WERI-Rb-1 (cell line): ENCODE results near the gene ENTREP3.
A peak's percentile ranks its signal among the peaks of the same experiment; 100 is the strongest.

Source experiments
- DNase-seq: peaks from one replicate; pipeline ENCODE4 v3.0.0-alpha.2; 2020
- H3K27ac ChIP-seq: fragments of 250-450 bp; sonication (Bioruptor Pico); 2 replicates; pipeline ENCODE4 v1.5.1; 2020; ENCODE audit warnings: mild to moderate bottlenecking, moderate library complexity
- H3K27me3 ChIP-seq: fragments of 250-450 bp; sonication (Bioruptor Pico); 2 replicates; pipeline ENCODE4 v1.5.1; 2021; ENCODE audit warnings: mild to moderate bottlenecking, low read depth, moderate library complexity; ENCODE audit not compliant: insufficient read depth, severe bottlenecking
- H3K36me3 ChIP-seq: fragments of 250-450 bp; sonication (Bioruptor Pico); 2 replicates; pipeline ENCODE4 v1.5.1; 2020; ENCODE audit warnings: mild to moderate bottlenecking, moderate library complexity
- H3K4me3 ChIP-seq: 2 replicates; pipeline ENCODE4 v1.5.1; 2011; ENCODE audit warnings: low read depth, mild to moderate bottlenecking, control low read depth, low read length
- H3K9me3 ChIP-seq: fragments of 250-450 bp; sonication (Bioruptor Pico); 2 replicates; pipeline ENCODE4 v1.5.1; 2021; ENCODE audit warnings: mild to moderate bottlenecking, moderate library complexity; ENCODE audit not compliant: severe bottlenecking
- TF ChIP-seq, protein P1 (sequence below): IDR thresholded peaks from 2 replicates; pipeline ENCODE4 v1.5.1; 2011; ENCODE audit warnings: low read depth, mild to moderate bottlenecking, control low read depth, inconsistent platforms, low read length

ENTREP3 gene

DNA sequence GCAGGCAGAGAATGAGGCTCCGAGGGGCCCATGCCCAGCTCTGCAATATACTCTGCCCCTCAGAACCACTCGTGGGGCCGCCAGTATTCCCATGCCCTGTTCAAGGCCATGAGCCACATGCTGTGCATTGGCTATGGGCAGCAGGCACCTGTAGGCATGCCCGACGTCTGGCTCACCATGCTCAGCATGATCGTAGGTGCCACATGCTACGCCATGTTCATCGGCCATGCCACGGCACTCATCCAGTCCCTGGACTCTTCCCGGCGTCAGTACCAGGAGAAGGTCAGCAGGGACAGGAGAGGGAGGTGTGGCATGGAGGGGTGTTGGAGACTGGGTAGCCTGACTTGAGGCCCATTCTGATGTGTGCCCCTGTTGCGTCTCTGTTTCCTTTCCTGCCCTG lies 29.2 kb upstream of the ENTREP3 start:
- no peak for DNase-seq
- H3K27me3 ChIP-seq = no peaks in the 10 kb centered on the region
- H3K9me3 ChIP-seq = no peaks in the 10 kb centered on the region
- peaks cover 86% of the 10 kb centered on the region for H3K36me3 ChIP-seq
- TF ChIP-seq, protein P1, sequence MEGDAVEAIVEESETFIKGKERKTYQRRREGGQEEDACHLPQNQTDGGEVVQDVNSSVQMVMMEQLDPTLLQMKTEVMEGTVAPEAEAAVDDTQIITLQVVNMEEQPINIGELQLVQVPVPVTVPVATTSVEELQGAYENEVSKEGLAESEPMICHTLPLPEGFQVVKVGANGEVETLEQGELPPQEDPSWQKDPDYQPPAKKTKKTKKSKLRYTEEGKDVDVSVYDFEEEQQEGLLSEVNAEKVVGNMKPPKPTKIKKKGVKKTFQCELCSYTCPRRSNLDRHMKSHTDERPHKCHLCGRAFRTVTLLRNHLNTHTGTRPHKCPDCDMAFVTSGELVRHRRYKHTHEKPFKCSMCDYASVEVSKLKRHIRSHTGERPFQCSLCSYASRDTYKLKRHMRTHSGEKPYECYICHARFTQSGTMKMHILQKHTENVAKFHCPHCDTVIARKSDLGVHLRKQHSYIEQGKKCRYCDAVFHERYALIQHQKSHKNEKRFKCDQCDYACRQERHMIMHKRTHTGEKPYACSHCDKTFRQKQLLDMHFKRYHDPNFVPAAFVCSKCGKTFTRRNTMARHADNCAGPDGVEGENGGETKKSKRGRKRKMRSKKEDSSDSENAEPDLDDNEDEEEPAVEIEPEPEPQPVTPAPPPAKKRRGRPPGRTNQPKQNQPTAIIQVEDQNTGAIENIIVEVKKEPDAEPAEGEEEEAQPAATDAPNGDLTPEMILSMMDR = no peak
- H3K4me3 ChIP-seq = no peak overlapping the region
- no peak overlapping the region for H3K27ac ChIP-seq

DNA sequence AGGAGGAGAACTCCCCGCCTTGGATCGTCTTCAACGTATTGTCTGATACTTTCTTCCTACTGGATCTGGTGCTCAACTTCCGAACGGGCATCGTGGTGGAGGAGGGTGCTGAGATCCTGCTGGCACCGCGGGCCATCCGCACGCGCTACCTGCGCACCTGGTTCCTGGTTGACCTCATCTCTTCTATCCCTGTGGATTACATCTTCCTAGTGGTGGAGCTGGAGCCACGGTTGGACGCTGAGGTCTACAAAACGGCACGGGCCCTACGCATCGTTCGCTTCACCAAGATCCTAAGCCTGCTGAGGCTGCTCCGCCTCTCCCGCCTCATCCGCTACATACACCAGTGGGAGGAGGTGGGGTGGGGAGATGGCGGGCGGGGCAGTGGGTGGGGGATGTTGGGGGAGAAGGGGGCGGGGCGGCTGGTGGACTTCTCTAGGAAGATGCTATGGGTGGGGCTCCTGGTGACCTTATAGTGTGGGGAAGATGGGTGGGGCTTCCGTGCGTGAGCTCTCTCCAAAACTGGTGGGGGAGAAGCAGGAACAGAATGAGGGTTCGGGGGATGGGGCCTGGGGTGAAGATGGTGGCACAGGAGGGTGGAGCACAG lies 27.3 kb upstream of the ENTREP3 start:
- H3K4me3 ChIP-seq = no peak overlapping the region
- no peaks in the 10 kb centered on the region for H3K9me3 ChIP-seq
- no peaks in the 10 kb centered on the region for H3K27me3 ChIP-seq
- DNase-seq = no peak
- TF ChIP-seq, protein P1 = no peak
- H3K27ac ChIP-seq = no peak overlapping the region
- H3K36me3 ChIP-seq = peaks cover 74% of the 10 kb centered on the region

DNA sequence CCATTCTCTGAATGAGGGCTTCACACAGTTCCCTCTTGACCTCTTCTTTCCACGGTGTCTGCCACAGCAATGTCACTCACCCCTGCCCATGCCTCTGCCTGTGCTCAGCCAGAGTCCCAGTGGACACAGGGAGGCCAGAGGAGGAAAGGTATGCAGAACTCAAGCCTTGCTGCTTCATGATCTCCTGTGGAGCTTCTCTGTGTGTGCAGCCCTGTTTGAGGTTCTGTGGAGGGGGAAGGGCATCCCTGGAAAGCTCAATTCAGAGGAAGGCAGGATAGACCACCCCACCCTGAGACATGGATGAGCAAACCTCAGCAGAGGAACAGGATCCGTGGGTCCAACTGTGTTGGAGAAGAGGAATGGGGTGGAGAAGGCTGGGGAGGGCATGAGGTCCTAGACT lies 24.0 kb upstream of the ENTREP3 start:
- H3K4me3 ChIP-seq = no peak overlapping the region

GRCh38 chr1:155278689-155279160 lies 23.4 kb upstream of the ENTREP3 start:
- peak overlapping the region; percentile 82 for H3K4me3 ChIP-seq
- H3K27ac ChIP-seq = peak overlapping the region; percentile 0
- H3K36me3 ChIP-seq = peaks cover 37% of the 10 kb centered on the region
- no peak for DNase-seq
- TF ChIP-seq, protein P1 = no peak
- H3K27me3 ChIP-seq = no peaks in the 10 kb centered on the region
- H3K9me3 ChIP-seq = no peaks in the 10 kb centered on the region

More for the DNA sequence above, 24.0 kb upstream of the ENTREP3 start:
- TF ChIP-seq, protein P1 = no peak
- peaks cover 43% of the 10 kb centered on the region for H3K36me3 ChIP-seq
- H3K27me3 ChIP-seq = no peaks in the 10 kb centered on the region
- H3K9me3 ChIP-seq = no peaks in the 10 kb centered on the region
- H3K27ac ChIP-seq = peak overlapping the region; percentile 0; the same call in 1 of the 2 replicates
- DNase-seq = no peak

DNA sequence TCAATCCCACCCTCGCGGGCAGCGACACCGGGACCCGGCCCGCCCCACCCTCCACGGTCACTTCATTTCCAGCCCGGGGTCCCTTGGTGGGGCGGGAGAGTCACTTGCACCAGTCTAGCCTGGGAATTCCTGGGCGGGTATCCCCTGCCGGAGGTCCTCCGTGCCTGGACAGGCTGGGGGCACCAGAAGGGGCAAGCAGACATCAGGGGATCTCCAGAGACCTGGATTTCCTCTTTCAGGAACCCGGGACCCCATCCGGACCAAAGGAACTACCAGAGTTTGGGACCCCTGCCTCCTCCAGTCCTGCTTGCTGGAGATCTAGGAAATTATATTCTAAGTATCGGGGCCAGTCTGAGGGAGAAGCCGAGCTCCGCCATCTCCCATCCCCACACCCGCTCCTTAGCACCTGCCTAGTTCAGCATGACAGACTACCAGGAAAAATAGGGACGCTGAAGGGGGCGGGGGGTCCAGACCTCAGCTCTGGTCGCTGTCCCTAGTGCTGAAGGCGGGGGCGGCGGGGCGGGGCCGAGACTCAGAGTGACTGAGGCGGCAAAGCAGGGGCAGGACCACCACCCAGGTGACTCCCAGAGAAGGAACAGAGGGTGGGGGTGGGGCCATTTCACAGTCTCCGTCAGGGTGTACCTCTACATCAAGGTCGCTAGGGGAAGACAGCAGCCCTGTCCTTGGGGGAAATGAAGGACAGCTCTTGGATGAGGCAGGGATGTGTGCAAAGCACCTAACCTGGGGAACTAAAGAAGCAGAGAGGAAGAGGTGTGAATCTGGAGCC lies 22.8 kb upstream of the ENTREP3 start:
- no peaks in the 10 kb centered on the region for H3K27me3 ChIP-seq
- H3K27ac ChIP-seq = peak overlapping the region; percentile 79
- no peaks in the 10 kb centered on the region for H3K9me3 ChIP-seq
- TF ChIP-seq, protein P1 = peak; percentile 96
- peaks cover 31% of the 10 kb centered on the region for H3K36me3 ChIP-seq
- peak overlapping the region; percentile 82 for H3K4me3 ChIP-seq
- DNase-seq = peak; percentile 98
